DMS79 (cell line): ENCODE results near the gene YTHDF1.

ENCODE experiments used
- DNase-seq: peaks from one replicate; lab custom pipeline; 2025; lab: John Stamatoyannopoulos, UW

The YTHDF1 gene

GRCh38 chr20:63248835-63249591 lies 33.1 kb upstream of the YTHDF1 start:
- DNase-seq: no peak

GRCh38 chr20:63247671-63248228 lies 31.8 kb upstream of the YTHDF1 start:
- DNase-seq: no peak

- no peak for DNase-seq
Measured at GRCh38 chr20:63246490-63247288, 30.8 kb upstream of the YTHDF1 start.

- DNase-seq: no peak
Measured at GRCh38 chr20:63244468-63244867, 28.5 kb upstream of the YTHDF1 start.

GRCh38 chr20:63243604-63244247 lies 27.8 kb upstream of the YTHDF1 start:
- no peak for DNase-seq

- no peak for DNase-seq
Measured at GRCh38 chr20:63242736-63243135, 26.8 kb upstream of the YTHDF1 start.

- DNase-seq: peak; percentile 82
Measured at GRCh38 chr20:63241272-63241671, 25.3 kb upstream of the YTHDF1 start.

GRCh38 chr20:63240004-63240403 lies 24.1 kb upstream of the YTHDF1 start:
- DNase-seq: no peak

GRCh38 chr20:63239431-63239830 lies 23.5 kb upstream of the YTHDF1 start:
- no peak for DNase-seq

GRCh38 chr20:63238514-63239125 lies 22.7 kb upstream of the YTHDF1 start:
- DNase-seq: no peak

GRCh38 chr20:63238031-63238430 lies 22.1 kb upstream of the YTHDF1 start:
- no peak for DNase-seq

- no peak for DNase-seq
Measured at GRCh38 chr20:63236116-63236837, 20.3 kb upstream of the YTHDF1 start.

- DNase-seq: no peak
Measured at GRCh38 chr20:63235399-63235983, 19.6 kb upstream of the YTHDF1 start, which contains the start of gene BIRC7. Gene BIRC7 (plus strand): TSS chr20:63235905. CDS start chr20:63236097, 192 bp downstream.

GRCh38 chr20:63234693-63235398 lies 18.9 kb upstream of the YTHDF1 start:
- DNase-seq: peak; percentile 38

- no peak for DNase-seq
Measured at GRCh38 chr20:63233924-63234323, 18.0 kb upstream of the YTHDF1 start.

GRCh38 chr20:63233061-63233344 lies 17.1 kb upstream of the YTHDF1 start:
- DNase-seq: no peak

- no peak for DNase-seq
Measured at GRCh38 chr20:63232235-63233060, 16.5 kb upstream of the YTHDF1 start.

- no peak for DNase-seq
Measured at GRCh38 chr20:63230800-63231268, 14.9 kb upstream of the YTHDF1 start.

- no peak for DNase-seq
Measured at GRCh38 chr20:63228806-63229205, 12.9 kb upstream of the YTHDF1 start.
